SK-N-SH treated with all-trans-retinoic acid at 6 μM for 48 hours (cell line): ENCODE results near the gene LMF2.

Experiments
- GLIS3 ChIP-seq: fragments of 250-450 bp; sonication (Bioruptor Pico); IDR thresholded peaks from 2 replicates; pipeline ENCODE4 v1.5.0; 2020; ENCODE audit warnings: mild to moderate bottlenecking, moderate library complexity
- TF ChIP-seq, protein P1 (sequence below): fragments of 250-450 bp; sonication (Bioruptor Pico); IDR thresholded peaks from 2 replicates; pipeline ENCODE4 v1.8.0; 2021; ENCODE audit warnings: low read depth, mild to moderate bottlenecking, moderate library complexity, borderline replicate concordance
- TF ChIP-seq, protein P2 (sequence below): fragments of 250-450 bp; sonication (Bioruptor Pico); IDR thresholded peaks from 2 replicates; pipeline ENCODE4 v1.5.1; 2020; ENCODE audit warnings: low read depth, mild to moderate bottlenecking, moderate library complexity

- TF ChIP-seq GLIS3 (CRISPR knock-in tag) = no peak
- TF ChIP-seq, protein P1, sequence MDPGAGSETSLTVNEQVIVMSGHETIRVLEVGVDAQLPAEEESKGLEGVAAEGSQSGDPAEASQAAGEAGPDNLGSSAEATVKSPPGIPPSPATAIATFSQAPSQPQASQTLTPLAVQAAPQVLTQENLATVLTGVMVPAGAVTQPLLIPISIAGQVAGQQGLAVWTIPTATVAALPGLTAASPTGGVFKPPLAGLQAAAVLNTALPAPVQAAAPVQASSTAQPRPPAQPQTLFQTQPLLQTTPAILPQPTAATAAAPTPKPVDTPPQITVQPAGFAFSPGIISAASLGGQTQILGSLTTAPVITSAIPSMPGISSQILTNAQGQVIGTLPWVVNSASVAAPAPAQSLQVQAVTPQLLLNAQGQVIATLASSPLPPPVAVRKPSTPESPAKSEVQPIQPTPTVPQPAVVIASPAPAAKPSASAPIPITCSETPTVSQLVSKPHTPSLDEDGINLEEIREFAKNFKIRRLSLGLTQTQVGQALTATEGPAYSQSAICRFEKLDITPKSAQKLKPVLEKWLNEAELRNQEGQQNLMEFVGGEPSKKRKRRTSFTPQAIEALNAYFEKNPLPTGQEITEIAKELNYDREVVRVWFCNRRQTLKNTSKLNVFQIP (CRISPR knock-in tag) = no peak
- TF ChIP-seq, protein P2, sequence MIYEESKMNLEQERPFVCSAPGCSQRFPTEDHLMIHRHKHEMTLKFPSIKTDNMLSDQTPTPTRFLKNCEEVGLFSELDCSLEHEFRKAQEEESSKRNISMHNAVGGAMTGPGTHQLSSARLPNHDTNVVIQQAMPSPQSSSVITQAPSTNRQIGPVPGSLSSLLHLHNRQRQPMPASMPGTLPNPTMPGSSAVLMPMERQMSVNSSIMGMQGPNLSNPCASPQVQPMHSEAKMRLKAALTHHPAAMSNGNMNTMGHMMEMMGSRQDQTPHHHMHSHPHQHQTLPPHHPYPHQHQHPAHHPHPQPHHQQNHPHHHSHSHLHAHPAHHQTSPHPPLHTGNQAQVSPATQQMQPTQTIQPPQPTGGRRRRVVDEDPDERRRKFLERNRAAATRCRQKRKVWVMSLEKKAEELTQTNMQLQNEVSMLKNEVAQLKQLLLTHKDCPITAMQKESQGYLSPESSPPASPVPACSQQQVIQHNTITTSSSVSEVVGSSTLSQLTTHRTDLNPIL (CRISPR knock-in tag) = no peak
Observed at GRCh38 chr22:50505276-50505775, 2.2 kb downstream of the LMF2 start.
